T-helper 2 cell treated with Interferon-gamma antibody and Interleukin-4, amounts not matched to agents 100 ng/mL and 5 ng/mL, for 36 hours (primary cell): ENCODE measurements around the gene P3H2. TPM values are rescaled to one million over a fixed set of nuclear protein-coding genes. Genes with fewer than 3 reads are reported as not detected.

ENCODE experiments used
- total RNA-seq: library from RNA; stranded (reverse); gene quantifications from 2 replicates; pipeline ENCODE4 v1.2.3, GENCODE V29; 2022

The P3H2 gene
- total RNA-seq, 1 donor from 2014 or later = not detected

Other genes starting within 250 kb of the P3H2 start
- 0.39 TPM in 2 replicates for gene CLDN1, start 201.5 kb upstream of the P3H2 start, total RNA-seq